Keratinocyte (primary cell): ENCODE measurements around the gene MLXIP. TPM values are rescaled to one million over a fixed set of nuclear protein-coding genes. Genes with fewer than 3 reads are reported as not detected.

ENCODE experiments used
- DNase-seq: peaks from one replicate; pipeline ENCODE4 v3.0.0-alpha.2; 2011; ENCODE audit warnings: low read depth, missing footprints, low spot score
- FAIRE-seq: peaks from 2 replicates; lab custom pipeline; 2011; peaks lifted over from hg19 to GRCh38; lab: Jason Lieb, UNC
- H2AFZ ChIP-seq: 2 replicates; pipeline ENCODE4 v1.6.0; 2012; ENCODE audit warnings: low read length, control low read depth, inconsistent platforms; ENCODE audit not compliant: control insufficient read depth
- H3K27ac ChIP-seq: 2 replicates; pipeline ENCODE4 v1.5.1; 2011; ENCODE audit warnings: low read length; ENCODE audit not compliant: control insufficient read depth, insufficient read depth
- H3K27me3 ChIP-seq: 3 replicates; pipeline ENCODE4 v1.6.0; 2011; ENCODE audit warnings: low read length; ENCODE audit not compliant: control insufficient read depth, insufficient read depth; ENCODE audit errors: extremely low read depth
- H3K36me3 ChIP-seq, 2 experiments: 2 replicates in 1 of 2; 3 replicates in 1 of 2; pipeline ENCODE4 v1.5.1; 2011; ENCODE audit warnings: low read length in 2 of 2, mild to moderate bottlenecking in 1 of 2; ENCODE audit not compliant: control insufficient read depth in 2 of 2, insufficient read depth in 2 of 2; ENCODE audit errors: extremely low read depth in 1 of 2
- H3K4me1 ChIP-seq: 3 replicates; pipeline ENCODE4 v1.5.1; 2011; ENCODE audit warnings: low read length; ENCODE audit not compliant: control insufficient read depth, insufficient read depth; ENCODE audit errors: extremely low read depth
- H3K4me2 ChIP-seq: 3 replicates; pipeline ENCODE4 v1.6.0; 2011; ENCODE audit warnings: low read depth, low read length; ENCODE audit not compliant: control insufficient read depth, insufficient read depth; ENCODE audit errors: extremely low read depth
- H3K4me3 ChIP-seq, 3 experiments: fragments of 200-600 bp in 1 of 3; sonication (generic) in 1 of 3; 2 replicates in 2 of 3; 3 replicates in 1 of 3; pipeline ENCODE4 v1.5.1; 2011 to 2016; ENCODE audit warnings: low read length in 3 of 3, mild to moderate bottlenecking in 3 of 3, control low read depth in 2 of 3, inconsistent platforms in 1 of 3, low read depth in 1 of 3, mixed read lengths in 1 of 3, mixed run types in 1 of 3, moderate library complexity in 1 of 3; ENCODE audit not compliant: control insufficient read depth in 2 of 3, insufficient read depth in 2 of 3; ENCODE audit errors: extremely low read depth in 1 of 3
- H3K79me2 ChIP-seq: 2 replicates; pipeline ENCODE4 v1.6.0; 2012; ENCODE audit warnings: low read length; ENCODE audit not compliant: control insufficient read depth, insufficient read depth
- H3K9ac ChIP-seq: 3 replicates; pipeline ENCODE4 v1.6.0; 2011; ENCODE audit warnings: low read length; ENCODE audit not compliant: control insufficient read depth, insufficient read depth; ENCODE audit errors: extremely low read depth
- H3K9me1 ChIP-seq: 3 replicates; pipeline ENCODE4 v1.6.0; 2011; ENCODE audit warnings: low read length; ENCODE audit not compliant: control insufficient read depth, insufficient read depth; ENCODE audit errors: extremely low read depth
- H3K9me3 ChIP-seq: 2 replicates; pipeline ENCODE4 v1.5.1; 2012; ENCODE audit warnings: low read depth, low read length; ENCODE audit not compliant: control insufficient read depth
- H4K20me1 ChIP-seq: 3 replicates; pipeline ENCODE4 v1.6.0; 2011; ENCODE audit warnings: low read length; ENCODE audit not compliant: control insufficient read depth, insufficient read depth; ENCODE audit errors: extremely low read depth
- EZH2 ChIP-seq: IDR thresholded peaks from one replicate; pipeline ENCODE4 v1.6.1; 2012; ENCODE audit warnings: inconsistent platforms, mild to moderate bottlenecking, low read length, moderate library complexity
- dilution Hi-C: fragments of 300-500 bp; cut with MboI; formaldehyde crosslinking; loops from one replicate; pipeline ENCODE4 v1.7.0; 2020; ENCODE audit warnings: low sequenced_read_pairs; ENCODE audit not compliant: extremely low pct_ligation_motif_present
- polyA plus RNA-seq, 5 experiments: library from polyadenylated mRNA; depleted of rRNA in 3 of 5; stranded (reverse) in 3 of 5; stranded (forward) in 1 of 5; unstranded in 1 of 5; fragments of >200 nt; gene quantifications; 1 replicate in 1 of 5; 2 replicates in 3 of 5; 3 replicates in 1 of 5; pipeline versions ENCODE4 v1.2.1 to v1.2.3, GENCODE V29; 2011 to 2012; ENCODE audit warnings: missing spikeins in 2 of 5, low read depth in 1 of 5, low replicate concordance in 1 of 5
- TF ChIP-seq, protein P1 (sequence below), 3 experiments: IDR thresholded peaks in 1 of 3; conservative IDR thresholded peaks in 1 of 3; optimal IDR thresholded peaks in 1 of 3; 2 replicates in 2 of 3; 3 replicates in 1 of 3; pipeline versions ENCODE3 to v1.5.1; 2011; ENCODE audit warnings: low read length in 3 of 3, mild to moderate bottlenecking in 3 of 3, moderate library complexity in 2 of 3, control low read depth in 1 of 3, inconsistent platforms in 1 of 3; ENCODE audit not compliant: insufficient read depth in 2 of 3; ENCODE audit errors: extremely low read depth in 1 of 3

Gene MLXIP
- polyA plus RNA-seq, 1 donor (not counting 4 experiments of a cell fraction or from before 2014, with no cell fraction given), result 5.5 TPM

DNA sequence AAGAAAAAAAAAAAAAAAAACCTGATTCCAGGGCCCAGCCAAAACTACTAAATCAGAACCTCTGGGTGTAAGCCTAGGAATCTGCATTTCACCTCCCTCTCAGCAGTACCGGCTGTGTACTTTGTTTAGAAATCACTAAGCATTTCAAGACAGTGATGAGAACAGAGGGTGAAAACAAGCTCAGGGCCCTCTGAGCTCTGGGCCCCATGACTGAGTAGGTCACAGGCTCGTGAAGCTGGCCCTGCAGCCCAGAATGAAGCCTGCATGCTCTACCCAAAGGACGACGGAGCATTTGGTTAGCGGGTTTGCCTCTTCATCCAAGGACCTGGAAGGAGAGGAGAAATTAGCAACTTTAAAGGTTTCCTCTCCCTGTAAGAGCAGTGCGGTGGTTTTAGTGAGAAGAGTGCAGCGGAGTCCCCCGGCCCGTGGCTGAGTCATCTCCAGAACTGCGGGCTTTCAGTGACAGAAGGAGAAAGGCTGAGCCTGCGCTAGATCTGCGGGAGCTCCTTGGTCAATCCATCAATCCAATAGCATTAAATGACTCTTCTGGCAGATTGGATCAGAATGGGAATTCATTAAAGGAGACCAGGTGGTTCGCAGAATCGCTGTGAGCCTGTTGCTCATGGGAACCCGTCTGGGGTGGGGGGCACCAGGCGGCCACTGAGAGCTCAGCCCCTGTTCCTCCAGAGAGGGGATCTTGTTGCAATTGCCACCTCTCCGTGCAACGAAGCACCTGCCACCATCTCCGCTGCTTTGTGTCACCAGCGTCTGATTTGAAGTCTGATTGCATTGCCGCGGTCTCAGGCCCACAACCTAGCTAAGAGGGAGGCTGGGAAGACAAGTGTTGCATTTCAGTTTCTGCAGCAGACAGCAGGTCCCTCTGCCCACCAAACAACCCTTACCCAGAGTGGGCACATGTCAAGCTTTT lies 88.1 kb downstream of the MLXIP start:
- no peak for TF ChIP-seq EZH2
- TF ChIP-seq, protein P1, sequence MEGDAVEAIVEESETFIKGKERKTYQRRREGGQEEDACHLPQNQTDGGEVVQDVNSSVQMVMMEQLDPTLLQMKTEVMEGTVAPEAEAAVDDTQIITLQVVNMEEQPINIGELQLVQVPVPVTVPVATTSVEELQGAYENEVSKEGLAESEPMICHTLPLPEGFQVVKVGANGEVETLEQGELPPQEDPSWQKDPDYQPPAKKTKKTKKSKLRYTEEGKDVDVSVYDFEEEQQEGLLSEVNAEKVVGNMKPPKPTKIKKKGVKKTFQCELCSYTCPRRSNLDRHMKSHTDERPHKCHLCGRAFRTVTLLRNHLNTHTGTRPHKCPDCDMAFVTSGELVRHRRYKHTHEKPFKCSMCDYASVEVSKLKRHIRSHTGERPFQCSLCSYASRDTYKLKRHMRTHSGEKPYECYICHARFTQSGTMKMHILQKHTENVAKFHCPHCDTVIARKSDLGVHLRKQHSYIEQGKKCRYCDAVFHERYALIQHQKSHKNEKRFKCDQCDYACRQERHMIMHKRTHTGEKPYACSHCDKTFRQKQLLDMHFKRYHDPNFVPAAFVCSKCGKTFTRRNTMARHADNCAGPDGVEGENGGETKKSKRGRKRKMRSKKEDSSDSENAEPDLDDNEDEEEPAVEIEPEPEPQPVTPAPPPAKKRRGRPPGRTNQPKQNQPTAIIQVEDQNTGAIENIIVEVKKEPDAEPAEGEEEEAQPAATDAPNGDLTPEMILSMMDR (optimal IDR thresholded peaks at IDR 0.05 in 1 of 3, IDR thresholded peaks at IDR 0.05 in 1 of 3, conservative IDR thresholded peaks at IDR 0.05 in 1 of 3; ENCODE audit: extremely low read depth in 1 of 3, insufficient read depth in 2 of 3, low read length in 3 of 3), result no peak
- Histone ChIP-seq H3K27me3 (peaks cover 2% of the 10 kb centered on the region), H3K4me3 (no peak overlapping the region), H3K4me1 (no peaks in the 10 kb centered on the region), H2AFZ (no peak overlapping the region), H3K27ac (no peak overlapping the region), H3K36me3 (no peaks in the 10 kb centered on the region), H3K4me2 (no peak overlapping the region), H3K79me2 (no peaks in the 10 kb centered on the region), H3K9me3 (no peaks in the 10 kb centered on the region), H4K20me1 (no peaks in the 10 kb centered on the region), H3K9ac (no peak overlapping the region), H3K9me1 (no peaks in the 10 kb centered on the region)
- dilution Hi-C loops, result no loop called here
- DNase-seq (no peak), FAIRE-seq (no peak)

DNA sequence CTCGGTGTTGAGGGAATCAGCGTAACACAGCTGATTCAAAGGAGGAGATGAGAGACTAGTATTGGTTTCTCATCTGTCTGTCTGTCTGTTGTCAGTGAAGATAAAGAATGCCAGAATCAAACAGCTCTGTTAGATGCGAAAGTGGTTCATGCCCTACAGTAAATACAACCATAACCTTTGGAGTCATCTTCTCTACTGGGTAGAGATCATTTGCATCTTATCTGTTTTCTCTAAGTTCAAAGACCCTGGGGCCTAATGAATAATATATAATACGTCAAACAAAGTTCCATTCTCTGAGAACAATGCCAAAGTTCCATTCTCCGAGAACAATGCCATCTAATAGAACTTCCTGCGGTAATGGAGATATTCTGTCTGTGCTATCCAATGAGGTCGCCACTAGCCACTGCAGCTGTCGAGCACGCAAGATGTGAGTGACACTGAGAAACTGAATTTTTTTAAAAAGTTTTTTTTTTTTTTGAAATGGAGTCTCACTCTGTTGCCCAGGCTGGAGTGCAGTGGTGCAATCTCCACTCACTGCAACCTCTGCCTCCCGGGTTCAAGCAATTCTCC lies 88.9 kb downstream of the MLXIP start:
- DNase-seq, result no peak
- no peak for FAIRE-seq
- Histone ChIP-seq H3K9me1 (no peaks in the 10 kb centered on the region), H2AFZ (no peak overlapping the region), H3K79me2 (no peaks in the 10 kb centered on the region), H3K4me2 (no peak overlapping the region), H3K4me3 (no peak overlapping the region), H3K4me1 (no peaks in the 10 kb centered on the region), H3K27ac (no peak overlapping the region), H4K20me1 (no peaks in the 10 kb centered on the region), H3K36me3 (no peaks in the 10 kb centered on the region), H3K27me3 (peaks cover 2% of the 10 kb centered on the region), H3K9me3 (no peaks in the 10 kb centered on the region), H3K9ac (no peak overlapping the region)
- dilution Hi-C loops, result no loop called here
- TF ChIP-seq, protein P1 (optimal IDR thresholded peaks at IDR 0.05 in 1 of 3, IDR thresholded peaks at IDR 0.05 in 1 of 3, conservative IDR thresholded peaks at IDR 0.05 in 1 of 3; ENCODE audit: extremely low read depth in 1 of 3, insufficient read depth in 2 of 3, low read length in 3 of 3), result no peak
- no peak for TF ChIP-seq EZH2
